Activated T-cell treated with anti-CD3 and anti-CD28 coated beads for 4 hours (primary cell): Measurements from ENCODE around the gene MYO1D.
"Not testable (repeated sequence)": the region's sequence is repeated elsewhere in the genome, so short reads cannot be mapped to it uniquely, and the experiment has no call there.

Experiments
- DNase-seq: peaks from one replicate; pipeline ENCODE4 v3.0.0-alpha.2; 2020

The MYO1D gene

GRCh38 chr17:32772453-32773025, 104.4 kb downstream of the MYO1D start:
- DNase-seq: no peak

DNA sequence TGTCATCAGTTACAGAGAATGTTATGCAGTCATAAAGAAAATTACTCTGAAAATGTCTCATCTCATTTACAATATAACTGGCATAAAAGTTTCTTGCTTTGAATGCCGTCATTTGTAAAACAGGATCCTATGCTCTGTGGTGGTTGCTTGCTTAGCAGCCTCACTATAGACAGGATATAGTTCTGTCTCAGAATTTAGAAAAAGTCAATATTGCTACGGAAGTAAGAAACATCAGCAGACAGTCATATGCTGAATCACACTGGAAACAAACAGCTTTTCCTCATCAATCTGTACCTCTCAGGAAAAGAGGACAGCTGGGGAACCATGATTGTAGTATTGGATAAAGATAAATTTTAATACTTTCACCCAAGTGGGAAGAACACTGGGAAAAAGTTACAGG, 105.5 kb downstream of the MYO1D start:
- DNase-seq: no peak

DNA sequence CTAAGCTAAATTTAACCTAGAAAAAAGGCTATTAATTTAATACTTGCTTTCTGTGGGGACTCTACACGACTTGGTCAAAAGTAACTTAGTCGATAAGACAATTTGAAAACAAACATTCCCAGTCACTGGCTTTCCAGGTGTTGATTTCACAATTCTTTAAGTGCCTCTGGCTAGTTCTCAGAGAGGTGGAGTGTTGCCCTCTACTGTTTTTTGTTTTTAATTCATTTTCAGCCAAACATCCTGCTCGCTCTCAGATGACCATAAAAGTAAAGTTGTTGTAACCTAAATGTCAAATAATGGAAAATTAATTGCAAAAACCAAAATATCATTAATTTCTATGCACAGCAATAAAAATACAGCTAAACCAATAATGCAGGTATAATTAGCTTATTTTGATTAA, 107.1 kb downstream of the MYO1D start:
- DNase-seq: no peak

GRCh38 chr17:32763855-32764439, 113.0 kb downstream of the MYO1D start:
- no peak for DNase-seq

- DNase-seq: no peak
Measured at GRCh38 chr17:32759476-32759875, 117.4 kb downstream of the MYO1D start.

DNA sequence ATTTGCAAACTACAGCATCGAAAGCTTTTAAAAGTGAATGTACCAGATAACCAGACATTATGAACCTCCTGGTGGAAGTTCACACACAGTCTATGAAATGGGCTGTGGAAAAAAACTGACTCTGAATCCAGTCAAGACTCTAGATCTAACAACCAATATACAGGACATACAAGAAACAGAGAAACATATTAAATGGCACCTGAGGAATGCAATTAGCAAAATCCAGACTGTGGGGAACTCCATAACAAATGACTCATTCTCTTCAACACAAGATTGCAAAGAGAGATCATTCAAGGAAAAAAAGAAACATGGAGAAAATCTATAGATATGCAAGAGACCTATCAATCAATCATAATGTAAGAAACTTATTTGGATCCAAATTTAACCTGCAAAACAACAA, 119.0 kb downstream of the MYO1D start:
- DNase-seq: no peak

GRCh38 chr17:32756696-32757095, 120.2 kb downstream of the MYO1D start:
- no peak for DNase-seq

GRCh38 chr17:32755045-32755805, 121.7 kb downstream of the MYO1D start:
- DNase-seq: no peak

DNA sequence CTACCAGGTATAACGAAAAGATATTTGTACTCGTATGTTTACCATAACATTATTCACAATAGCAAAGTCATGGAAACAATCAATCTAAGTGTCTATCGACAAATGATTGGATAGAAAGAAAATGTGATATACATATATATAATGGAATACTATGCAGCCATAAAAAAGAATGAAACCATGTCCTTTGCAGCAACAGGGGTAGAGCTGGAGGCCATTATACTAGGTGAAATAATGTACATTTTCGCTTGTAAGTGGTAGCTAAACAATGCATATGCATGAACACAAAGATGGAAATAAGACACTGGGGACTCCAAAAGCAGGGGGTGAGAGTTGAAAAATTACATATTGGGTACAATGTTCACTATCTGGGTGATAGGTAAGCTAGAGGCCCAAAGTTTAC, 124.0 kb downstream of the MYO1D start:
- DNase-seq: no peak

DNA sequence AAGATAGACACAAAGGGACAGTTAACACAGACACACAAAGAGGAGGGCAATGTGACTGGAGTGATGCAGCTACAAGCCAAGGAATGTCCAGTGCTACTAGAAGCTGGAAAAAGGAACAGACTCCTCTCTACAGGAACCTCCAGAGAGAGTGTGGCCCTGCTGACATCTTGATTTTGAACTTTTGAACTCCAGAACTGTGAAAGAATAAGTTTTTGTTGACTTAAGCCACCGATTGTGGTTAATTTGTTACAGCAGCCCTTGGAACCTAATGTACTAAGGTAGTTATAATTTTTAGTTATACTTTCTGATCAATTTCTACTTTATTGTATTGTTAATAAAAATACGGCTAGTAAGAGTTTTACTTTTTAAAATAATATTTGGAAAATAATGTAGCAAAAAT, 129.1 kb downstream of the MYO1D start:
- DNase-seq: no peak

- DNase-seq: no peak
Measured at GRCh38 chr17:32746698-32747097, 130.2 kb downstream of the MYO1D start.

- DNase-seq: no peak
Measured at GRCh38 chr17:32746280-32746679, 130.6 kb downstream of the MYO1D start.

- no peak for DNase-seq
Measured at GRCh38 chr17:32742681-32743538, 134.0 kb downstream of the MYO1D start.

GRCh38 chr17:32741381-32741780, 135.5 kb downstream of the MYO1D start:
- DNase-seq: no peak

- no peak for DNase-seq
Measured at GRCh38 chr17:32739722-32740121, 137.2 kb downstream of the MYO1D start.

GRCh38 chr17:32739151-32739550, 137.8 kb downstream of the MYO1D start:
- not testable (repeated sequence) for DNase-seq

GRCh38 chr17:32733401-32733800, 143.5 kb downstream of the MYO1D start:
- no peak for DNase-seq

GRCh38 chr17:32732900-32733299, 144.0 kb downstream of the MYO1D start:
- no peak for DNase-seq

GRCh38 chr17:32732296-32732642, 144.7 kb downstream of the MYO1D start:
- DNase-seq: no peak

- DNase-seq: no peak
Measured at GRCh38 chr17:32731556-32732295, 145.2 kb downstream of the MYO1D start.

- DNase-seq: no peak
Measured at GRCh38 chr17:32727681-32728080, 149.2 kb downstream of the MYO1D start.

GRCh38 chr17:32725697-32726096, 151.2 kb downstream of the MYO1D start:
- no peak for DNase-seq
